HK-2 (cell line): ENCODE data around the gene AKR7A2.
"Not testable (repeated sequence)": the region's sequence is repeated elsewhere in the genome, so short reads cannot be mapped to it uniquely, and the experiment has no call there.

Source experiments
- DNase-seq: peaks from one replicate; pipeline ENCODE4 v3.0.0-alpha.2; 2018; ENCODE audit not compliant: unreplicated experiment

Gene AKR7A2

GRCh38 chr1:19307794-19308508, 4.0 kb downstream of the AKR7A2 start:
- DNase-seq = no peak

GRCh38 chr1:19306941-19307340, 5.0 kb downstream of the AKR7A2 start:
- DNase-seq = no peak

GRCh38 chr1:19305880-19306279, 6.1 kb downstream of the AKR7A2 start:
- DNase-seq = no peak

- DNase-seq = not testable (repeated sequence)
Measured at GRCh38 chr1:19304081-19304480, 7.9 kb downstream of the AKR7A2 start.

- no peak for DNase-seq
Measured at GRCh38 chr1:19300211-19300610, 11.7 kb downstream of the AKR7A2 start.

GRCh38 chr1:19294638-19295037, 17.3 kb downstream of the AKR7A2 start:
- no peak for DNase-seq

- DNase-seq = no peak
Measured at GRCh38 chr1:19289244-19289643, 22.7 kb downstream of the AKR7A2 start.

GRCh38 chr1:19288324-19289241, 23.4 kb downstream of the AKR7A2 start, which contains the start of gene AKR7A3:
AKR7A3 (minus strand) TSS chr1:19288770; CDS start chr1:19288709, 61 bp downstream.
- not testable (repeated sequence) for DNase-seq

- no peak for DNase-seq
Measured at GRCh38 chr1:19287436-19288185, 24.3 kb downstream of the AKR7A2 start.

- DNase-seq = not testable (repeated sequence)
Measured at GRCh38 chr1:19285807-19286206, 26.1 kb downstream of the AKR7A2 start.

- not testable (repeated sequence) for DNase-seq
Measured at GRCh38 chr1:19285366-19285765, 26.6 kb downstream of the AKR7A2 start.

GRCh38 chr1:19284881-19285280, 27.1 kb downstream of the AKR7A2 start:
- DNase-seq = no peak

- DNase-seq = no peak
Measured at GRCh38 chr1:19283891-19284290, 28.1 kb downstream of the AKR7A2 start.

GRCh38 chr1:19274636-19275035, 37.3 kb downstream of the AKR7A2 start:
- DNase-seq = no peak

GRCh38 chr1:19273844-19274531, 38.0 kb downstream of the AKR7A2 start:
- not testable (repeated sequence) for DNase-seq

- no peak for DNase-seq
Measured at GRCh38 chr1:19273106-19273843, 38.7 kb downstream of the AKR7A2 start.

GRCh38 chr1:19272064-19272463, 39.9 kb downstream of the AKR7A2 start:
- DNase-seq = no peak

GRCh38 chr1:19270343-19270730, 41.6 kb downstream of the AKR7A2 start:
- DNase-seq = not testable (repeated sequence)

- not testable (repeated sequence) for DNase-seq
Measured at GRCh38 chr1:19269427-19270342, 42.3 kb downstream of the AKR7A2 start.

- no peak for DNase-seq
Measured at GRCh38 chr1:19268445-19268844, 43.5 kb downstream of the AKR7A2 start.
